ENCODE data around the gene CEP78. TPM values are rescaled to one million over a fixed set of nuclear protein-coding genes. Genes with fewer than 3 reads are reported as not detected.
"Not testable (repeated sequence)": the region's sequence is repeated elsewhere in the genome, so short reads cannot be mapped to it uniquely, and the experiment has no call there.

The CEP78 gene
- total RNA-seq, 1 donor from 2014 or later: 13.2 TPM

- peak in 1 of 2 donors; percentile 21 for DNase-seq (ENCODE audit: low read depth in 2 of 2)
Observed at GRCh38 chr9:78235256-78235761, 566 bp upstream of the CEP78 start.

DNA sequence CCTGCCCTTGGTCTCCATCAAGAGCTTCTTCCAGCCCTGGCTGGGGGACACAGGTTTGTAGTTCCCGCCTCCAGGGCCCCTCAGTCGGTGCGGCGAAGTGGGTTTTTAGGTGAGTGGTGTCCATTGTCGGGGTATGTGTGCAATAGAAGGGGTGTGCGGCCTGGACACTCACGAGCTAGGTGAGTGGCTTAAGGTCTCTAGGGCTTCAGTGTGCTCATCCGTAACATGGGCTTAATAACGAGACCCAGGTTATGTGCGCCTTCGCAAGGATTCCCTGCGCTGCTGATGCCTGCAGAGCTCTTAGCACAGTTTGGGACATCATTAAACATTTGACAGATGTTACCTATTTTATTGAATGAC is 656 bp downstream of the CEP78 start:
- no peak for DNase-seq (ENCODE audit: low read depth in 2 of 2)

DNA sequence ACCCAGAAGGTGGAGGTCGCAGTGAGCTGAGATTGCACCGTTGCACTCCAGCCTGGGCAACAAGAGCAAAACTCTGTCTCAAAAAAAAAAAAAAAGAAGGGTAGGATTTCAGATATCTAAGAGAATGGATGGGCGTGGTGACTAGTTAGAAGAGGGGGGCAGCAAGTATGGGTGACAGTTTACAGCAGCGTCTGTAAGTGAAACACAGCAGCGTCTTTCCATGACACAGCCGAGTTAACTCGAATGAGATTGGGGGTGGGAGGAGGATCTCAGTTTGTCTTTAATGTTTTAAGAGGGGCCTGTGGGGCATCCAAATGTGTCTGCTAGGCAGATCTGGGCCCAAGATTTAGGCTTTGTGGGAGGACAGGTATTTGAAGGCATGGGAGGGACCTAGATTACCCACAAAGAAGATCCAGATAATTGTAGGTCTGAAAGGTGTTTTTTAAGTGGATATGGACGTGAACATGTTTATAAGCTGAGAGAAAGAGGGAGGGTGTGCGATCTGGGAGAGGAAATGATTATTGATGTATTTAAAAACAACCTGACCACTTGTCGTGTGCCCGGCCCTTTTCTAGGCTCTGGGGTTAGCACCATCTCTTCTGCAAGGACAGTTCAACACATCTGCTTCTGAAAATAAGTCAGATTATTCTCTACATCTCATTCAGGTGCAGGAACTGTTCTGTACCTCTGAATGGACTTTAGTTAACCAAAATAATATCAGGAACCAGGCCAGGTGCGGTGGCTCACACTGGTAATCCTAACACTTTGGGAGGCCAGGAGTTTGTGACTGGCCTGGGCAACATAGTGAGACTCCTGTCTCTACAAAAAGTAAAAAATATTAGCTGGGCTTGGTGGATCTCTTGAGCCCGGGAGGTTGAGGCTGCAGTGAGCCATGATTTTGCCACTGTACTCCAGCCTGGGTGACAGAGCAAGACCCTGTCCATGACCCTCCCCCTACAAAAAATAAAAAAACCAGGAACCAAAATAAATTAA is 2.5 kb downstream of the CEP78 start:
- DNase-seq (ENCODE audit: low read depth in 2 of 2): no peak

DNA sequence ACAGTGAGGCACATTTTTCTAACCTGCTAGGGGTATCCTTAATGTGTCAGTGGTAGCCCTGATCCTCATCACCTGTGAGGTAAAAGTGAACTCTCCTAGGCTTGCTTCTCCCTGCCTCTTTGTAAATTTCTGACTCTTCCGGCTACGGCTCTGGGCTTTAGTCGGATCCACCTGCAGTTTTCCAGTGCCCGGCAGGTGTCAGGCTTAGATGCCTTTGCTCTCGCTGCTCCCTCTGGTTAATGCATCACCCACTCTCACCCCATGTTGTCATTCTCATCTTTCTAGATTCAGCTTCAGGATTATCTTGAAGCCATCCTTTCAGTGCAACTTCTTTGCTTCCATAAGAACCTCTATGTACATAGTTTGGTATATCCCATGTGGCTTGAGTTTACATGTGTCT is 3.6 kb downstream of the CEP78 start:
- no peak for DNase-seq (ENCODE audit: low read depth in 2 of 2)

DNA sequence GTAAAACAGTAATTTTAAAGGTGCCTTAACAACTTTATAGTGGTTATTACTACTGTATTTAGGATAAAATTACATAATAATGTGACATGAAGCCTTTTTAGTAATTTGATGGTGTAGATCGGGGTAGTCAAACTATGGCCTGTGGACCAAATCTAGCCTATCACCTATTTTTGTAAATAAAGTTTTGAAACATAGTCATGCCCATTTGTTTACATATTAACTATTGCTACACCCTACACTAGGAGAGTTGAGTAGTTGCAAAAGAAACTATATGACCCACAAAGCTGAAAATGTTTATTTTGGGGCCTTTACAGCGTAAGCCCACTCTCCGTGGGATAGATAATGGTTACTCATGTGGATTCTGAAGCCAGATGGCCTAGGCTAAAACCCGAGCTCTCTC is 6.2 kb downstream of the CEP78 start:
- no peak for DNase-seq (ENCODE audit: low read depth in 2 of 2)

DNA sequence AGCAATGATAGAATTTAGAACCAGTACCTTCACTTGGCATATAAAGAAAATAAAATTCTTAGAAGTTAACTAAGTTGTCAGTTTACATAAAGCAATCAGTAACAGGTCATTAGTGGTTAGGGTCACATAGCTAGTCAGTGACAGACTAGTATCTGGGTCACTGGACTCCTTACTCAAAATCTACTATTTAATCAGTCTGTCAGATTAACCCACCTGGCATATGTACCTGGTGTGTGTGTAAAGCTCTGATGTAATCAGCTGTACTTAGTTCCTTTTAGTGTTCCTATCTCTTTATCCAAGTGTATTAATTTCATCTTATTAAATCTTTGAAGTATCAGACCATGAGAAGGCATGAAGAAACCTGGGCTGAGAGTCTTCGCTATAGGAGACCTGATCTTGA is 7.3 kb downstream of the CEP78 start:
- DNase-seq (ENCODE audit: low read depth in 2 of 2): no peak

DNA sequence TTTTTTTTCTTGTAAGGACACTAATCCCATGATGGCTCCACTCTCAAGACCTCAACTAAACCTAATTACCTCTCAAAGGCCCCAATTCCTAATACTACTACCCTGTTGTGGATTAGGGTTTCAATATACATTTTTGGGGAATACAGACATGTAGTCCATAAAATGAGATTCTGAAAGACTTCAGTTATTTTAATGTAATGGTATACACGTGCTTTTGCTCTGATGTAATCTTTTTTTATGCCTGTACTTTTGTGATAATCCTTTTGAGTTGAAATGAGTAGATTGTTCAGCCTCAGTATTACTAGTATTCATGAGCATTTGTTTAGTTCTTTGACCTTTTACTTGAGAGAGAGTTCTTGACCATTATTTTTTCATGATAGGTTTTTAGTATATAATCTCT is 9.5 kb downstream of the CEP78 start:
- DNase-seq (ENCODE audit: low read depth in 2 of 2): no peak

DNA sequence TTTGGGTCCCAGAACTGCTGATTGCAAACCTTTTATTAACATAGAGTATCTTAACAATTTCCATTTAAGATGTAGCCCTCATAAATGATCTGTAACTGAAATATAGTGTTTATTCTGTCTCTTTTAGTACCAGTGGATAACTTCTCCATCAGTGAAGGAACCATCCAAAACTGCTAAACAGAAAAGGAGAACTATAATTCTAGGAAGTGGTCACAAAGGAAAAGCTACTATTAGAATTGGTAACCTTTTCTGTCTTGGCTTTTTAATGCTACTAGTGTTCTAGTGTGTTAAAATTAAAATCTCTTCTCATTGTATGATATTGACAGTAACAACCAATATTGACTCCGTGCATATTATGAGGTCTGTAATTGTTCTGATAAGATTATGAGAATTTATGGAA is 12.8 kb downstream of the CEP78 start:
- DNase-seq (ENCODE audit: low read depth in 2 of 2): no peak

DNA sequence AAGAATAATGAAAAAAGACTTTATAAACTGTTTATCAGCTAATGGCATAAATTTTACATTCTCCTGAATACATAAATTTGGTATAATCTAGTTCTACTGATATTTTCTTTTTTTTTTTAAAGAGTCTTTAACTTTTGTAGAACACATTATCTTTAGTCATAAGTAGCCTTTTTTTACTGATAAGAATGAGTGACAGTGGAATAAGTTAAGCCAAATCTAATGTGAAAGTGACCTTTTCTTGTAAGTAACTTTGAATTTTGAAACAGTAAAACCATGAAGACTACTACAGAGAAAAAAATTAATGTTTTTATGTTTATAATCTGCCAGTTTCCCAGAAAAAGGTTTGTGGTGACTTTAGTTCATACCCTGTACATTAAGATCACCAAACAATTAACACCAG is 13.7 kb downstream of the CEP78 start:
- DNase-seq (ENCODE audit: low read depth in 2 of 2): no peak

GRCh38 chr9:78252616-78253015 is 16.7 kb downstream of the CEP78 start:
- DNase-seq (ENCODE audit: low read depth in 2 of 2): no peak

- no peak for DNase-seq (ENCODE audit: low read depth in 2 of 2)
Observed at GRCh38 chr9:78253285-78253684, 17.4 kb downstream of the CEP78 start.

- DNase-seq (ENCODE audit: low read depth in 2 of 2): peak; percentile 10 to 33
Observed at GRCh38 chr9:78261403-78262001, 25.6 kb downstream of the CEP78 start.

DNA sequence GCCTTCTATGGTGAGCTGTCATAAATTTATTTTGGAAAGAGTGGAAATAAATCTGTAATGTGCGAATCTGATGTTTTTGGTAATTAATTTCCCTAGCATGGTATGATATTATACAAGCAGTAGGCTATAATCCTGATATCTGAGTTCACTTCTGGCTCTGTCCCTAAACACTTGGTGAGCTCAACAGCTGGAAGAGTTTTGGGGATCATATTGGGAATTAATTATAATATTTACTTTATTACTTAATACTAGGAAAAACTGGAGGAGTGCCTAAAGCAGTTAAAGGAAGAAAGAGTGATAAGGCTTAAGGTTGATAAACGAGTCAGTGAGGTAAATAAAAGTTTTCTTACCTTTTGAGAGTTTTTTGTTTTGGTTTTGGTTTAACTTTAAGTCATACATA is 26.8 kb downstream of the CEP78 start:
- no peak for DNase-seq (ENCODE audit: low read depth in 2 of 2)

DNA sequence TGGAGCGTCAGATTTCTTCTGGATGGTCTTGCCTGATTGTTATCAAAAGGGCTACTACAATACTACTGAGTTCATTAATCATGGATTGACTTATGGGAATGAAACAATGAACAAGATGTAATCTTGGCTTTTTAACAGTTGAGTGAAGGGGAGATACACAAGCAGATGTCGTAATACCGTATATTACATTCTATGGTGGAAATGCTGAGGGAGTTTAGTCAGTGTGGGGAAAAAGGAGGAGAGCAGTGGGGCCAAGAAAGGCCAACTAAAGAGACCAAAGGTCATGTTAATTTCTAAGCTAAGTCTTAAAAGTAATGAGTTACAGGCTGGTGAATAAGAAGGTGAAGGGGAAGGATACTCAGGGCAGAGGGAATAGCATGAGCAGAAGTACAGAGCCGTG is 32.0 kb downstream of the CEP78 start:
- DNase-seq (ENCODE audit: low read depth in 2 of 2): no peak

GRCh38 chr9:78269784-78270183 is 33.9 kb downstream of the CEP78 start:
- DNase-seq (ENCODE audit: low read depth in 2 of 2): no peak

DNA sequence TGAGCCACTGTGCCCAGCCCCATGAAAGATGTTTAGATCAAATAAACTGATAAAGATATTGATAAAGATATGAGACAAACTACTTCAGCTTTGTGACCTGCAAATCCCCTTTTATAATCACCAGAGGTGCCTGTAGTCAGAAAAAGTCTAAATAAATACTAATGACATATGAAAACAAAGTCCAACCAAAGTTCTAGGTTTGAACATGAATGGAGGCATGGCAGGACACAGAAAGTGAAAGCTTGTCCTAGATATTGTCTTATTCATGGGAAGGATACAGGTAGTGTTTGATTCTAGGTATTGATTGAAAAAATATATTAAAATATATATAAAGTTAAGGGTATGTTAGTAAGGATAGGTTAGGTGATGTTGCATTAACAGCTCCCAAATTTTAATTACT is 36.4 kb downstream of the CEP78 start:
- DNase-seq (ENCODE audit: low read depth in 2 of 2): no peak

DNA sequence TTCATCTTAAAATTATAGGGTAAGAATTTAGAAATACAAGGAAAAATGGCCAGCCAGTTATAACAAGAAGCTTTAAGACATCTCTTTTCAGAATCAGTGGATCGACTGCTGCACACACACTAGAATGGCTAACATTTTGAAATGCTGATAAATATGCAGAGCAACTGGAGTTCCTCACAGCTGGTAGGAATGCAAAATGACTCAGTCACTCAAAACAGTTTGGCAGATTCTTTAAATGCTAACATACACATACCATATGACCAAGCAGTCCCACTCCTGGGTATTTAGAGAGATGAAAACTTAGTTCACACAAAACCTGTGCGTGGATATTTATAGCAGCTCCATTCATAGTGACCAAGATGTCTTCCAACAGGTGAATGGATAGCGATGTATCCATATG is 37.9 kb downstream of the CEP78 start:
- no peak for DNase-seq (ENCODE audit: low read depth in 2 of 2)

GRCh38 chr9:78278177-78278777 is 42.4 kb downstream of the CEP78 start:
- no peak for DNase-seq (ENCODE audit: low read depth in 2 of 2)

- no peak for DNase-seq (ENCODE audit: low read depth in 2 of 2)
Observed at GRCh38 chr9:78278801-78279200, 42.9 kb downstream of the CEP78 start.

DNA sequence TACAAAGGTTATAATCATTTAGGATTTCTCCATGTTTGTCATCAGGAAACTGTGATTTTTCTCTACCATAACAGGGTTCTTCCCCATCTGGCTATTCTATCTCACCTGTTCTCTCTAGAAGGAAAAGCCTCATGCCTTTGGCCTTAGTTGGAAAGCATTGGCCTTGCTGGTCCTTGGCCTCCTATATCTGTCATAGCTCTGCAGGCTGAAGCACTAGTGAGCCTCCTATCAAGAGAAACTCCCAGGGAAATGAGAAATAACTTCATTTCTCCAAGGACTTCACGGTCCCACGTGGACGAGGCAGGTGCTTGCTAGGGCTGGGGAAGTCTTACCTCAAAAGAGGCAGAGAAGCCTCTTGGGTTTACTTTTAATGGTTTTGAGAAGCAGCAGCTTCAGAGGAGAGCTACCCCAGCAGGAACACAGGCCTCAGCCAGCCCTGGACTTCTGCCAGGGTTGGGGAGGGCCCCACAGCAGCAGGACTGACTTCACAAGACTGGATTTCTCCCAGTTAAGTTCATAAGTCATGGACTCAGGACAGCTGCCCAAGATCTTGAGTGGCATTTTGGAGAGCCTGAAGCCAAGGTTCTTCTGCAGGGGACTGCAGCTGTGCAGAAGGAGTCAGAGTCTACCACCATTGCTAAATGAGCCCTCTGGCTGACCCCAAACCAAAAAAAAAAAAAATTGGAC is 45.2 kb downstream of the CEP78 start:
- peak in 1 of 2 donors; percentile 20 for DNase-seq (ENCODE audit: low read depth in 2 of 2)

DNA sequence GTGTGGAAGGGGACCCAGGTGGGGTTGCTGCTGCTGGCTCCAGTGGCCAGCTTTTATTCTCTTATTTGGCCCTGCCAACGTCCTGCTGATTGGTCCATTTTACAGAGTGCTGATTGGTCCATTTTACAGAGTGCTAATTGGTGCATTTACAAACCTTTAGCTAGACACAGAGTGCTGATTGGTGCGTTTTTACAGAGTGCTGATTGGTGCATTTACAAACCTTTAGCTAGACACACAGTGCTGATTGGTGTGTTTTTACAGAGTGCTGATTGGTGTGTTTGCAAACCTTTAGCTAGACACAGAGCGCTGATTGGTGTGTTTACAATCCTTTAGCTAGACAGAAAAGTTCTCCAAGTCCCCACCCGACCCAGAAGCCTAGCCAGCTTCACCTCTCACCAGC is 48.3 kb downstream of the CEP78 start:
- not testable (repeated sequence) for DNase-seq (ENCODE audit: low read depth in 2 of 2)

GRCh38 chr9:78286125-78286524 is 50.2 kb downstream of the CEP78 start:
- DNase-seq (ENCODE audit: low read depth in 2 of 2): no peak
